Activated B cell treated with CpG ODN at 0.5 μM for 24 hours (primary cell): ENCODE results near the gene SENP1. TPM values are rescaled to one million over a fixed set of nuclear protein-coding genes. Genes with fewer than 3 reads are reported as not detected.

ENCODE experiments used
- ATAC-seq: fragments of 200-7000 bp; cut with Tn5 transposase; one replicate; pipeline ENCODE4 v1.10.0; 2021; ENCODE audit warnings: low read depth, mild to moderate bottlenecking, moderate library complexity
- CTCF ChIA-PET: fragments of 350-600 bp; sonication (Branson Sonifier 250); formaldehyde crosslinking; loops from one replicate; lab custom pipeline; 2021; ENCODE audit warnings: antibody characterized with exemption; lab: Charles Lee
- POLR2A ChIA-PET: fragments of 350-600 bp; sonication (Branson Sonifier 250); formaldehyde crosslinking; loops from one replicate; lab custom pipeline; 2021; ENCODE audit warnings: antibody characterized with exemption; lab: Charles Lee
- DNase-seq: peaks from one replicate; pipeline ENCODE4 v3.0.0; 2022
- H3K27ac Mint-ChIP-seq: one replicate; pipeline ENCODE4 v1.8.0; 2020; ENCODE audit warnings: mixed read lengths
- H3K27me3 Mint-ChIP-seq: one replicate; pipeline ENCODE4 v1.8.0; 2021; ENCODE audit warnings: mixed read lengths
- H3K36me3 Mint-ChIP-seq: one replicate; pipeline ENCODE4 v1.8.0; 2021; ENCODE audit warnings: low read depth, mixed read lengths
- H3K4me1 Mint-ChIP-seq: one replicate; pipeline ENCODE4 v1.8.0; 2021; ENCODE audit warnings: mixed read lengths
- H3K4me3 Mint-ChIP-seq: one replicate; pipeline ENCODE4 v1.8.0; 2020; ENCODE audit warnings: mild to moderate bottlenecking, mixed read lengths
- H3K9me3 Mint-ChIP-seq: one replicate; pipeline ENCODE4 v1.8.0; 2020; ENCODE audit warnings: mixed read lengths
- intact Hi-C: fragments of 100-400 bp; cut with micrococcal nuclease; formaldehyde crosslinking; loops from one replicate; pipeline ENCODE4 v1.15.1; 2024
- total RNA-seq: library from RNA; stranded (reverse); gene quantifications from 2 replicates; pipeline ENCODE4 v1.2.3, GENCODE V29; 2022
- TF ChIP-seq, protein P1 (sequence below): fragments of 200-600 bp; IDR thresholded peaks from one replicate; pipeline ENCODE4 v1.8.0; 2022; ENCODE audit warnings: antibody characterized with exemption, mild to moderate bottlenecking

Gene SENP1
- total RNA-seq, 1 donor from 2014 or later: 43.2 TPM

- H3K9me3 Mint-ChIP-seq: no peaks in the 10 kb centered on the region
- DNase-seq (no peak), ATAC-seq (no peak)
- no peak overlapping the region for H3K4me3 Mint-ChIP-seq
- H3K27me3 Mint-ChIP-seq: no peaks in the 10 kb centered on the region
- H3K36me3 Mint-ChIP-seq: peaks cover 73% of the 10 kb centered on the region
- intact Hi-C loops: no loop called here
- H3K4me1 Mint-ChIP-seq: no peaks in the 10 kb centered on the region
- TF ChIP-seq, protein P1, sequence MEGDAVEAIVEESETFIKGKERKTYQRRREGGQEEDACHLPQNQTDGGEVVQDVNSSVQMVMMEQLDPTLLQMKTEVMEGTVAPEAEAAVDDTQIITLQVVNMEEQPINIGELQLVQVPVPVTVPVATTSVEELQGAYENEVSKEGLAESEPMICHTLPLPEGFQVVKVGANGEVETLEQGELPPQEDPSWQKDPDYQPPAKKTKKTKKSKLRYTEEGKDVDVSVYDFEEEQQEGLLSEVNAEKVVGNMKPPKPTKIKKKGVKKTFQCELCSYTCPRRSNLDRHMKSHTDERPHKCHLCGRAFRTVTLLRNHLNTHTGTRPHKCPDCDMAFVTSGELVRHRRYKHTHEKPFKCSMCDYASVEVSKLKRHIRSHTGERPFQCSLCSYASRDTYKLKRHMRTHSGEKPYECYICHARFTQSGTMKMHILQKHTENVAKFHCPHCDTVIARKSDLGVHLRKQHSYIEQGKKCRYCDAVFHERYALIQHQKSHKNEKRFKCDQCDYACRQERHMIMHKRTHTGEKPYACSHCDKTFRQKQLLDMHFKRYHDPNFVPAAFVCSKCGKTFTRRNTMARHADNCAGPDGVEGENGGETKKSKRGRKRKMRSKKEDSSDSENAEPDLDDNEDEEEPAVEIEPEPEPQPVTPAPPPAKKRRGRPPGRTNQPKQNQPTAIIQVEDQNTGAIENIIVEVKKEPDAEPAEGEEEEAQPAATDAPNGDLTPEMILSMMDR: no peak
- POLR2A ChIA-PET: interaction anchor here (1.0 kb wide), 1 partner anchor 21 kb away, joined by 3 read pairs; no protein-coding TSS in a partner anchor
- CTCF ChIA-PET: no interaction called here
- no peak overlapping the region for H3K27ac Mint-ChIP-seq
Observed at GRCh38 chr12:48067250-48067938, 38.5 kb downstream of the SENP1 start.

DNA sequence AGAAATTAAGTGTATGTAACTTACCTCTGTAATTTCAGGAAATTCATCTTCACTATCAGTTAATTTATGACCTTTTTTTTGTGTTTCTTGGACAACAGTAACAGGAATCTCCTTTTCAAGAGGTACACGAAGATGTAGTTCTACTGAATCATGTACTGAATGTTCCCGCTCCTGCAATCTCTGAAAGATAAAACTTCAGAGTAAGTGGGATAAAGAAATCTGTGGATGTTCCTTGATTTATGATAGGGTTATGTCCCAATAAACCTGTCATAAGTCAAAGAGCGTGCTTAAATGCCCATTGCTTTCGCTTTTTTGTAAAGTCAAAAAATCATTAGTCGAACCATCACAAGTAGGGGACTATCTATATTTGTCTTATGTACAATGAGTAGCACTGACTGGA, 40.8 kb downstream of the SENP1 start:
- intact Hi-C loops: no loop called here
- no peaks in the 10 kb centered on the region for H3K9me3 Mint-ChIP-seq
- H3K27me3 Mint-ChIP-seq: no peaks in the 10 kb centered on the region
- ChIA-PET CTCF (no interaction called here), POLR2A (no interaction called here)
- H3K4me3 Mint-ChIP-seq: no peak overlapping the region
- H3K27ac Mint-ChIP-seq: no peak overlapping the region
- ATAC-seq: no peak
- no peak for DNase-seq
- H3K36me3 Mint-ChIP-seq: peaks cover 82% of the 10 kb centered on the region
- TF ChIP-seq, protein P1: no peak
- H3K4me1 Mint-ChIP-seq: no peaks in the 10 kb centered on the region

GRCh38 chr12:48063530-48063929, 42.3 kb downstream of the SENP1 start:
- peaks cover 86% of the 10 kb centered on the region for H3K36me3 Mint-ChIP-seq
- intact Hi-C loops: no loop called here
- no peaks in the 10 kb centered on the region for H3K27me3 Mint-ChIP-seq
- CTCF ChIA-PET: no interaction called here
- TF ChIP-seq, protein P1: no peak
- POLR2A ChIA-PET: no interaction called here
- H3K27ac Mint-ChIP-seq: no peak overlapping the region
- peaks cover 11% of the 10 kb centered on the region for H3K9me3 Mint-ChIP-seq
- ATAC-seq (no peak), DNase-seq (no peak)
- no peak overlapping the region for H3K4me3 Mint-ChIP-seq
- no peaks in the 10 kb centered on the region for H3K4me1 Mint-ChIP-seq

DNA sequence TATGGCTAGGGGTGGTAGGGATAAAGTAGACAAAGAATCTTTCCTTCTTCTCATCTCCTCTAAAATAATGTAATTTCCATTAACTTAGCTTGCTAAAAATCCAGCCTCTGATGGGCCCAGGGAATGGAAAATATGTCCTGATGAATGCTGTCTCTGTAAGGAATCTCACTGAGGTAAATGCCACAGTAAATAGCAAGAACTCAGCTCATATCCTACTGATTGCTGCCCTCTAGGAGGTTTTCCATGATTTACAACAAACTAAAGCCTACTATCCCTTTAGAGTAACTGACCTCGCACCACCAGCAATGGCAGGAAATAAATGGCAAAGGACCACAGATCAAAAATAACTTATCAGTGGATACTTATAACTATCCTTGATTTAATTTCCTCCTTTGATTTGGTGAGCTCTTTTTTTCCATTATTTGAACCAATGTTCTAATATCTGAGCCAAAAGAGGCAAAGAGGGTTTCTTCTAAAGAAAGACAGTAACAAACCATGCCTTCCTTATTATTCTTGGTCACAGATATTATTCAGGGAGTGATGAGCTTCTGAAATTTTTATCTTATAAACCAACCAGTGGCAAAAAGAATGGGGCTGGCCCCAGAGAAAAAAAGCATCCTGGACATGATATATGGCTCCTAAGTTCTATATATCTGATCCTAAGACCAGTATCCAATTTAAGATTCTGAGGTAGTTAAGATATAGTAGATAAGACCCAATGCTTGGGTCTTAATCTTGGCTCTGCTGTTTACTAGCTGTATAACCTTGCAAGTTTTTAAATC, 43.8 kb downstream of the SENP1 start:
- TF ChIP-seq, protein P1: no peak
- H3K4me3 Mint-ChIP-seq: no peak overlapping the region
- H3K4me1 Mint-ChIP-seq: peaks cover 2% of the 10 kb centered on the region
- CTCF ChIA-PET: no interaction called here
- H3K27ac Mint-ChIP-seq: no peak overlapping the region
- peaks cover 14% of the 10 kb centered on the region for H3K9me3 Mint-ChIP-seq
- DNase-seq (no peak), ATAC-seq (no peak)
- POLR2A ChIA-PET: no interaction called here
- peaks cover 84% of the 10 kb centered on the region for H3K36me3 Mint-ChIP-seq
- intact Hi-C loops: no loop called here
- H3K27me3 Mint-ChIP-seq: no peaks in the 10 kb centered on the region

DNA sequence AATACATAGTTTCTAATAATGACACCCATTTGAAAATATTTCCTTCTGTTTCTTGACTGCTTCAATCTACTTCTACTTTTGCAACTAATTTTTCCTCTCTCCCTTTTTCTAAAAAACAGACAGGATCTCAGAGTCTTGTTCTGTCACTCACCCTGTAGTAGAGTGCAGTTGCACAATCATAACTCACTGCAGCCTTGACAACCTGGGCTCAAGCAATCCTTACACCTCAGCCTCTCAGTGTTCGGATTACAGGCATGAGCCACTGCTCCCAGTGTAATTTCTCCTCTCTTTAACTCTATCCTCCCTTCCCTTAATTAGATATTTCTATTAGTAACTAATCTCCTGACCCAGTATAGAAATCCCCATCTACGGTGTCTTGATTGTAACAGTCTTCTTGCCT, 45.4 kb downstream of the SENP1 start:
- ChIA-PET POLR2A (no interaction called here), CTCF (no interaction called here)
- peaks cover 2% of the 10 kb centered on the region for H3K4me1 Mint-ChIP-seq
- peaks cover 14% of the 10 kb centered on the region for H3K9me3 Mint-ChIP-seq
- no peak overlapping the region for H3K4me3 Mint-ChIP-seq
- no peak for ATAC-seq
- no peaks in the 10 kb centered on the region for H3K27me3 Mint-ChIP-seq
- no peak overlapping the region for H3K27ac Mint-ChIP-seq
- peaks cover 72% of the 10 kb centered on the region for H3K36me3 Mint-ChIP-seq
- TF ChIP-seq, protein P1: no peak
- no peak for DNase-seq
- intact Hi-C loops: no loop called here
